ENCODE results near the gene OR5AP2. TPM values are rescaled to one million over a fixed set of nuclear protein-coding genes. Genes with fewer than 3 reads are reported as not detected.
"Not testable (repeated sequence)": the region's sequence is repeated elsewhere in the genome, so short reads cannot be mapped to it uniquely, and the experiment has no call there.

OR5AP2 gene
- not detected for total RNA-seq

DNA sequence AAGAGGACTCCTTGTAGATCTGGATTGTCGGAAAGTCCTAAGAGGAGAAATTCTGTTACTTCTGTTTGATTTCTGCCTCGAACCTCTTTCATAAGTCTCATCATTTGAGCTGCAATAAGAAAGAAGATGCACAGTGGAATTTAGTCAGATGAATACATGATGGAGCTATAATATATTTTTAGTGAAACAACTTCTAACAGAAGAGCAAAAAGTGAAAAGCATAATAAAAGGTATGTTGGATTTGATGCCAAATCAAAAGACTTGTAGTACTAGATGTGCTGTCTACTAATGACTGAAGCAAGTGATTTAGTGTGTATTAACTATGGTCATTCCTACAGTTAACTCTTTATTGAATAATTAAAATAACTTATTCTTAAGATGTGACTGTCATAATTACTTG is at the start of gene OR5AP2:
OR5AP2 (minus strand) TSS at position 101 of the 400 bp plus-strand sequence; CDS start at position 101, 0 bp downstream.
- Histone ChIP-seq H3K36me3 (no peaks in the 10 kb centered on the region), H3K4me3 (no peak within 1 kb of the TSS), H3K27me3 (no peaks in the 10 kb centered on the region), H3K27ac (replicated peaks in 1 of 4) (no peak within 1 kb of the TSS), H3K4me1 (no peaks in the 10 kb centered on the region), H3K9me3 (no peaks in the 10 kb centered on the region)
- 86% methylated on average over 2 of the region's 2 CpGs for WGBS
- intact Hi-C loops (cut with DNase I) = no loop called here
- no peak for DNase-seq (ENCODE audit: extremely low spot score)
- TF ChIP-seq POLR2AphosphoS5 (IDR thresholded peaks at IDR 0.05) (no peak), POLR2A (IDR thresholded peaks at IDR 0.05; ENCODE audit: low read depth) (no peak), EP300 (IDR thresholded peaks at IDR 0.05) (no peak)
- TF ChIP-seq, protein P1, sequence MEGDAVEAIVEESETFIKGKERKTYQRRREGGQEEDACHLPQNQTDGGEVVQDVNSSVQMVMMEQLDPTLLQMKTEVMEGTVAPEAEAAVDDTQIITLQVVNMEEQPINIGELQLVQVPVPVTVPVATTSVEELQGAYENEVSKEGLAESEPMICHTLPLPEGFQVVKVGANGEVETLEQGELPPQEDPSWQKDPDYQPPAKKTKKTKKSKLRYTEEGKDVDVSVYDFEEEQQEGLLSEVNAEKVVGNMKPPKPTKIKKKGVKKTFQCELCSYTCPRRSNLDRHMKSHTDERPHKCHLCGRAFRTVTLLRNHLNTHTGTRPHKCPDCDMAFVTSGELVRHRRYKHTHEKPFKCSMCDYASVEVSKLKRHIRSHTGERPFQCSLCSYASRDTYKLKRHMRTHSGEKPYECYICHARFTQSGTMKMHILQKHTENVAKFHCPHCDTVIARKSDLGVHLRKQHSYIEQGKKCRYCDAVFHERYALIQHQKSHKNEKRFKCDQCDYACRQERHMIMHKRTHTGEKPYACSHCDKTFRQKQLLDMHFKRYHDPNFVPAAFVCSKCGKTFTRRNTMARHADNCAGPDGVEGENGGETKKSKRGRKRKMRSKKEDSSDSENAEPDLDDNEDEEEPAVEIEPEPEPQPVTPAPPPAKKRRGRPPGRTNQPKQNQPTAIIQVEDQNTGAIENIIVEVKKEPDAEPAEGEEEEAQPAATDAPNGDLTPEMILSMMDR (IDR thresholded peaks at IDR 0.05) = no peak

DNA sequence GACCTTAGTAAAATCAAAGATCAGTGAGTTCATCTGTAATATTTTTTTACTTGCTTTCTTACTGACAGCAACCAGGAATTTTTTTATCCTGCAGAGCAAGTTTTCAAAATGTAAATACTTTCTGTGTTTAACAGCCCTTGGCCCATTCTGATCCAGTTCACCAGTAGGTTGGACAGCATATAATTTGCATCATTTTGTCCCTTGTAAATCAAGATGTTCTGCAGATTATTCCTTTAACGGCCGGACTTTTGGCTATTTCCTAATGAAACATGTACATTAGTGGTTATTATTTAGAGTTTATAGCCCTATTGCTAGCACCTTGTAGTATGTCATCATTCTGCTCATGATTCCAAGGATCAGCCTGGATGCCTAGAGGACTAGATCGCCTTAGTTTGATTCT is 48.9 kb upstream of the OR5AP2 start:
- H3K4me1 ChIP-seq; H3K9me3 ChIP-seq; H3K27me3 ChIP-seq; DNase-seq (ENCODE audit: extremely low spot score); intact Hi-C loops (cut with DNase I); H3K4me3 ChIP-seq; H3K27ac ChIP-seq (replicated peaks in 1 of 4); H3K36me3 ChIP-seq: not testable (repeated sequence)
- 91% methylated on average over 3 of the region's 3 CpGs for WGBS

DNA sequence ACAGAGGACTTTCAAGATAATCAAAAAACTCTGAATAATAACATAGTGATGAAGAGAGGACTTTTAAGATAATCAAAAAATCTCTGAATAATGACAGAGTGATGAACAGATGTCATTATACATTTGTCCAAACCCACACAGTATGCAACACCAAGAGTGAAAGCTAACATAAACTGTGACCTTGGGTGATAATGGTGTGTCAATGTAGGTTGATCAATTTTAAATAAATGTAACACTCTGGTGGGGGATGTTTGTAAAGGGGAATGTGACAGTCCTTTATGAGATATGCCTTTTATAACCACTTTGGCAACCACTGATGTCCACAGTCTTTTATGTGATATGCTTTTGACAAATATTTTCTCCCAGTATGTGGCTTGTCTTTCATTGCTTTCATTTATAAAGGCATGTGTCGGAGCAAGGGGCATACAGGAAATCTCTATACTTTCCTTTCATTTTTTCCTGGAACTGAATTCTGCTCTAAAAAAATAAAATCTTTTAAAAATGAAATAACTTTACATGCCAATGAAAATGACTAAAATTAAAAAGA is 46.4 kb upstream of the OR5AP2 start:
- no peaks in the 10 kb centered on the region for H3K27me3 ChIP-seq
- 71% methylated on average over 1 of the region's 1 CpG for WGBS
- no peaks in the 10 kb centered on the region for H3K9me3 ChIP-seq
- TF ChIP-seq POLR2A (IDR thresholded peaks at IDR 0.05; ENCODE audit: low read depth) (no peak), POLR2AphosphoS5 (IDR thresholded peaks at IDR 0.05) (no peak)
- TF ChIP-seq, protein P1 (IDR thresholded peaks at IDR 0.05) = no peak
- H3K36me3 ChIP-seq = no peaks in the 10 kb centered on the region
- no peak for DNase-seq (ENCODE audit: extremely low spot score)
- no peaks in the 10 kb centered on the region for H3K4me1 ChIP-seq
- no peak overlapping the region for H3K27ac ChIP-seq (replicated peaks in 1 of 4)
- no peak overlapping the region for H3K4me3 ChIP-seq
- intact Hi-C loops (cut with DNase I) = no loop called here

DNA sequence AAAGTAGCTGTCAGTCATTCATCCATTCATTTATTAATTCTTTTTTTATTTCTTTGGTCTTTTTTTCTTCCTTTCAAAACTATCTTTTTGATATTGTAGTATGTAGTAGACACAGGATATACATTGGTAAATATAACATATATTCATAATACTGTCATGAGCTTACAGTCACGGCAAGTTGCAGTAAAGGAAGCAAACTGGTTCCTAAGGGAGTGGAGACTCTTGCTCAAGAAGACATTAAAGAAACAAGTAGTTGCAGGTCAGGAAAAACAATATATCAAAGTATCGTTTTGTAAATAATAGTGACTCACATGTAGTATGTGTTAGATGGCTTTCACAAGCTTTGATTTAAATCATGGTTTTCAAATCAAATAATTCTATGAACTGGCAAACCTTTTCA is 28.7 kb upstream of the OR5AP2 start:
- Histone ChIP-seq H3K4me1 (no peaks in the 10 kb centered on the region), H3K4me3 (no peak overlapping the region), H3K27me3 (no peaks in the 10 kb centered on the region), H3K27ac (replicated peaks in 1 of 4) (no peak overlapping the region), H3K9me3 (no peaks in the 10 kb centered on the region), H3K36me3 (no peaks in the 10 kb centered on the region)
- WGBS = 76% methylated on average over 2 of the region's 2 CpGs
- no peak for DNase-seq (ENCODE audit: extremely low spot score)
- no peak for TF ChIP-seq POLR2AphosphoS5 (IDR thresholded peaks at IDR 0.05)
- TF ChIP-seq EP300 (IDR thresholded peaks at IDR 0.05) = no peak
- TF ChIP-seq, protein P1 (IDR thresholded peaks at IDR 0.05) = no peak
- TF ChIP-seq POLR2A (IDR thresholded peaks at IDR 0.05; ENCODE audit: low read depth) = no peak
- intact Hi-C loops (cut with DNase I) = no loop called here

DNA sequence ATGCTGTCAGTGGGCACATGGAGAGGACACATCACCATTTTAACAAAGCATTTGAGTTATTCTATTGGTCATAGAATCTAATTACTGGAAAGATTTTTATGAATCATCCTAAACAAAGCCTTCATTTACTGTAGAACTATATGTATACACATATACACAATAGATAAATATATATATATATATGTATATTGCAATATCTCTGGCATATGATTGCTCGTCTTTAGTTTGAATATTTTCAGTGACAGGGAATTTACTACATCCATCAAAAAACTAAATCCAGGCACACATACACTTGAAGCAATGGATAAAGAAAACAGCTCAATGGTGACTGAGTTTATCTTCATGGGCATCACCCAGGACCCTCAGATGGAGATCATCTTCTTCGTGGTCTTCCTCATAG is 21.1 kb upstream of the OR5AP2 start, which contains the start of gene OR5AR1:
OR5AR1 (plus strand) TSS at position 301 of the 400 bp plus-strand sequence; CDS start at position 301, 0 bp downstream.
- WGBS = 82% methylated on average over 2 of the region's 2 CpGs
- no peak for DNase-seq (ENCODE audit: extremely low spot score)
- no peak within 1 kb of the TSS for H3K27ac ChIP-seq (replicated peaks in 1 of 4)
- no peaks in the 10 kb centered on the region for H3K9me3 ChIP-seq
- no peak within 1 kb of the TSS for H3K4me3 ChIP-seq
- intact Hi-C loops (cut with DNase I) = no loop called here
- TF ChIP-seq POLR2A (IDR thresholded peaks at IDR 0.05; ENCODE audit: low read depth) = no peak
- no peak for TF ChIP-seq EP300 (IDR thresholded peaks at IDR 0.05)
- TF ChIP-seq, protein P1 (IDR thresholded peaks at IDR 0.05) = no peak
- TF ChIP-seq POLR2AphosphoS5 (IDR thresholded peaks at IDR 0.05) = no peak
- no peaks in the 10 kb centered on the region for H3K27me3 ChIP-seq
- no peaks in the 10 kb centered on the region for H3K4me1 ChIP-seq
- H3K36me3 ChIP-seq = no peaks in the 10 kb centered on the region
